Measurements from ENCODE around the gene TMEM87A.

TMEM87A gene

GRCh38 chr15:42202653-42203052 lies 70.6 kb downstream of the TMEM87A start:
- no peak for DNase-seq

DNA sequence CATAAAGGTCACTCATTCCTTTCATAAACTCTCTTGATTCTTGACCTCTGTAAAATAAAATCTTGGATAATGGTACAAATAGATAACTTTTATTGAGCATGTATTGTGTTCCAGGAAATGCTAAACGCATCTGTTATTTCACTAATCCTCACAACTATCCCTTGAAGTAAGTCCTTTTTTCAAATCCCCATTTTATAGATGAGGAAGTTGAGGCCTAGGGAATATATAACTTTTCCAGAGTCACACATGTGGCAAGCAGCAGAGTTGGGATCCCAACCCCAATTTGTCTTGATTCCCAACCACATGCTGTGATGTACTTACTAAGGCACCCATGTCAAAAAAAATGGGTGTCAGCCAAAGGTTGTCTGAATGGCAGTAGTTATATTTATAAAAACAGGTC lies 71.4 kb downstream of the TMEM87A start:
- no peak for DNase-seq

DNA sequence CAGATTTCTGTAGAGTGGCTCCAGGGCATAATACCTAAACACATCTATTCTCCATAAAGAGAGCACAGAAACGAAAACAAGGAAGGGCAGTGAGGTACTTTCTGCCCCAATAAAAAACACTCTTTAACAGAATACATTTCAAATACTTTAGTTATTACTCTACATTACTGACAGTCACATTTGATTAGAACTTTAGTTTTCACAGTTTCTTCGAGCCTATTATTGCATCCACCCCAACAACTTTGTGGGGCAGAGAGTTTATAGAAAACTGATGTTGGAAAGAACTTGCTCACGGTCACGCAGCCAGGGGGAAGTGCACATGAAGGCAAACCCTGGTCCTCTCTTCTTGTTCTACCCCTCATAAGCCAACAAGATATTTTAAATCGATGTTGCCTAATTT lies 74.1 kb downstream of the TMEM87A start:
- DNase-seq: no peak

GRCh38 chr15:42198516-42198915 lies 74.7 kb downstream of the TMEM87A start:
- no peak for DNase-seq

- no peak for DNase-seq
These were observed 78.7 kb downstream of the TMEM87A start for GRCh38 chr15:42194513-42194912.

GRCh38 chr15:42193383-42193782 lies 79.8 kb downstream of the TMEM87A start:
- DNase-seq: no peak

GRCh38 chr15:42191610-42192346 lies 81.5 kb downstream of the TMEM87A start:
- no peak for DNase-seq

- DNase-seq: no peak
These were observed 82.9 kb downstream of the TMEM87A start for GRCh38 chr15:42190370-42190769.

GRCh38 chr15:42185801-42186200 lies 87.4 kb downstream of the TMEM87A start:
- no peak for DNase-seq

- DNase-seq: no peak
These were observed 88.5 kb downstream of the TMEM87A start for GRCh38 chr15:42184736-42185135.

GRCh38 chr15:42184296-42184695 lies 88.9 kb downstream of the TMEM87A start:
- no peak for DNase-seq

GRCh38 chr15:42182961-42183360 lies 90.3 kb downstream of the TMEM87A start:
- no peak for DNase-seq

GRCh38 chr15:42182328-42182886 lies 90.8 kb downstream of the TMEM87A start:
- DNase-seq: no peak

GRCh38 chr15:42178056-42178455 lies 95.2 kb downstream of the TMEM87A start:
- no peak for DNase-seq

DNA sequence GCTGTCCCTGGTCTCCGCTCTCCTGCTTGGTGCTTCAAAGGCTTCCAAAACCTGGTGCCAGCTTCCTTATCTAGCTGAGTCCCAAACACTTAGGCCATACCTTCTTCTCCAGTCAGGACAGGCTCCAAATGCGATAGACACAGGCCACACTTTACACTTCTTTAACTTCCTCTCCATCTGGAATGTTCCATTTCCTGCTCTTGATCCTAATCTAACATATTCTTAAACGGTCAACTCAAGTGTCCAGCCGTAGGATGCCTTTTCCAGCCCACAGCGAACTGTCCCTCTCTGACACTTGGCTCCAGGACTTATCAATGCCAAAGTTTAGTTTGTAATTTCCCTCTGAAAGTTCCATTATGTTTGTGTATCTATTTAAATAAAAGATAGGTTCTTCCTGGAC lies 97.6 kb downstream of the TMEM87A start:
- no peak for DNase-seq

DNA sequence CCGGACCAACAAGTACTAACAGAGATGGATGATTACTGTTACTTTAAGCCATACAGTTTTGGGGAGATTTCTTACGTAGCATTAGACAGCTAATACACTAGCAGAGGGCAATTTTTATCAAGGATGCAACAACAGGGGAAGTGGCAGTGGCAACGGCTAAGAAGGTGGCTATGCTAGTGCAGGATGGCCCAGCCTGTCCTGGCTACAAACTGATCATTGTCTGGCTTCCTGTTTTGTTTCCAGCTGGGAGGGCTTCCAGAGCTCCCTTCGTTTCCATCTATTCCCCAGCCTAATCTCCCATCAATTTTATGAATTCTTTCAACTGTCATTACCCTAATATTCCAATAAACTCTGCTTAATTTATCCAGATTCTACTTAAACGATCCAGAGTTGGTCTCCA lies 100.8 kb downstream of the TMEM87A start:
- no peak for DNase-seq

- DNase-seq: no peak
These were observed 101.4 kb downstream of the TMEM87A start for GRCh38 chr15:42171795-42172194.

DNA sequence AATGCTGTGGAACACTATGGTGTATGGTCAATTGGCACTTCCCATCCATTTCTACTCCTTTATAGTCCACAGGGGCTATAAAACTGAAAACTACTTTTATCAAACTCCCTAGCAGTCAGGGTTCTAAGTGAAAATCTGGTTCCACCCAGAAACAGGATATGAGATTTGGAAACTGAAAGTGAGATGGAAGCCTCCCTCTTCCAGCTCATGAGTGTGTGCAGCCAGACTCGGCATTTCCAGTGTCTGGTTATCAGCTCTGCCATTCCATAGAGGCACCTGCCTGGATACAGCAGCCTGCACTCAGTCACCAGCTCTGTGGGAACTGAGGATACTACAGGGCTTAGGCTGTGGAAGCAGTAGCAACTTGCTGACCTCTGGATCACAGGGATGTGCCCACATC lies 102.1 kb downstream of the TMEM87A start:
- no peak for DNase-seq

DNA sequence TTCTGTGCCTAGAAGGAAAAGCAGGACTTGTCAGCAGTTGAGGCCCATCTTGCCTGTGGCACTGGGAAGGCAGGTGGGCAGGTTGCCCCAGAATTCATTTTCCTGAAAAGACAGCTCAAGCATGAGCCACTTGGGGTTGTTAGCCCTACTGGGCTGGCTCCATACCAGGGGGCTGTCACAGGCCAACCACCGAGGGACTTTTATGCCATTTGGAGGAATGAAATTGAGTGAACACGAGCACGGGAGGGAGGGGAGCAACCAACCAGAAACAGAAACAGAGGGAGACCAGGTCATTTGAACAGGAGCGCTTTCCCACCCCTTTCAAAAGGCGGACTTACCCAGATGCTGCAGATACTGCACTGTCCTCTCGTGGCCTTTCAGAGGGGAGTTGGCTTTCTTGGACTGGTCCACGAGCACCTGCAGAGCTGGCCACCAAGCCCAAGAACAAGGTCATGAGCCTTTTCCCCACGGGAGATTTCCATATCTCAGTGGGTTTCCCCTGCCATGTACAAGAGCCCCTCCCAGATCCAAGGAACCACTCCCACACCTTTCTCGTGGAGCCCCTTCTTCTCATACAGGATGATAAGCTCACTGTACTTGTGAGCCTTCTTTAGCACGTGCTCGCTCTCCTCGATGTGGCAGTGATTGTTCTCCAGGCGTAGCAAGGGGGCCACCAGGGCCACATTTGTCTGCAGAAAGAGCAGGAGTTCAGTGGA lies 106.8 kb downstream of the TMEM87A start:
- no peak for DNase-seq

- no peak for DNase-seq
These were observed 108.1 kb downstream of the TMEM87A start for GRCh38 chr15:42165106-42165505.

DNA sequence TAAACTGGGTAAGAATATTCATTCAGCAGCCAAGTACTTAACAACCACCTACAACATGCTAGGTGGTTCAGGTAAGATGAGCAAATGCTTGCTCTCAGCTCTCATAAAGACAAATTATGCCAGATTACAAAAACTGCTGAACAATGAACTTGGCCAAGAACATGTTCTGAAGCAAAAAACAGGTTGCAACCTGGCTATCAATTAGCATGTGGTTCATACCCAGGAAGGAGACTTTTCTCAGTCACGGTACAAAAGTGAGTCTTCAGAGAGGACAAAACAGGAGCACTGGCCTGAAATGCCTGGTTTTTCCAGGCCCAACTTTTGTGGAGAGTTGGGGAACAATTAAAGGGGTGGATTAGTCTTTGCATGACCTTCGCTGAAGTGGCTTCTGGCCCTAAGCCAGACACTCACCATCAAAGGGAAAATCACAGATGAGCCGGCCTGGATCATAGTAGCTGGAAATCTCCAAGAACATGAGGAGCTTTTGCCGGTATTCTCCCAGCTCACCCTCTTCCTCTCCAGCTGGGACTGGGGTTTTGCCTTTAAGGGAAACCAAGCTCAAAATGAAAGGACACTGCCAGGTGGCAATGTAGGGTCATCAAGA lies 109.2 kb downstream of the TMEM87A start:
- DNase-seq: no peak

- no peak for DNase-seq
These were observed 109.9 kb downstream of the TMEM87A start for GRCh38 chr15:42163291-42163690.
